Measurements from ENCODE around the gene EIF4EBP2. TPM values are rescaled to one million over a fixed set of nuclear protein-coding genes. Genes with fewer than 3 reads are reported as not detected.

Gene EIF4EBP2
- total RNA-seq, 2 experiments from 2014 or later = 31.0 to 31.4 TPM

DNA sequence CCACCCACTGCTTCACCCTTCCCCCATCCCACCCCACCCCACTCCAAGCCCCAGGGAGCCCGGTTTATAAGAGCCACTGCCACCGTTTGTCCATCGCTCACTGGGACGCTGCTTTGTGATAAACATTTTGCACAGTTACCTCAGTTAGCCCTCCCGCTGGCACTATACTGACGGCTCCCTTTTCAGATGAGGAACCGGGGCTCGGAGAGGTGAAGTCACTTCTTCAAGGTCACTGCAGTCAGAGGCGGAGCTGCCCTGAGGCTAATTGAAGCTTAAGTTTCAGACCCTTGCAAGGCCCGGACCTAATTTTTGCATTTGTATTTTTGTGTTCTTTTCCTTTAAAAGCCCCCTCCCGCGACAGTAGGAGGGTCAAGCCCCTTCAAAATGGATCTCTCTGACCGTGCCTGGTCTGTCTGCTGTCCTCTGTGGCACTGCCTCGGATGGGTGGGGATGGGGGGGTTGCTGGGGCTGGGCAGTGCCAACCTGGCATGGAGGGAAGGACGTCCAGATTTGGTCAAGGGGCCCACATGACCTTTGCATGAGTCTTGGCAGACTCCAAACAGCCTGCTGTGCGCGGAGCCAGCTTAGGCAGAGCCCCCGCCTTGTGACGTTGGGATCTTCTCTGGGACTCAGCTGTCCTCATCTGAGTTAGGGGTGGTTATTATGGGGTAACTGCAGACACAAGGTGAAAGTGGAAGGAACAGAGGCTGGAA lies 55.3 kb downstream of the EIF4EBP2 start:
- no peaks in the 10 kb centered on the region for H3K9me3 Mint-ChIP-seq
- no peak overlapping the region for H3K27ac Mint-ChIP-seq
- H3K4me1 Mint-ChIP-seq = peaks cover 3% of the 10 kb centered on the region
- no peak overlapping the region for H3K4me3 Mint-ChIP-seq
- no peaks in the 10 kb centered on the region for H3K36me3 Mint-ChIP-seq
- peaks cover 58% of the 10 kb centered on the region for H3K27me3 Mint-ChIP-seq
- DNase-seq = no peak

DNA sequence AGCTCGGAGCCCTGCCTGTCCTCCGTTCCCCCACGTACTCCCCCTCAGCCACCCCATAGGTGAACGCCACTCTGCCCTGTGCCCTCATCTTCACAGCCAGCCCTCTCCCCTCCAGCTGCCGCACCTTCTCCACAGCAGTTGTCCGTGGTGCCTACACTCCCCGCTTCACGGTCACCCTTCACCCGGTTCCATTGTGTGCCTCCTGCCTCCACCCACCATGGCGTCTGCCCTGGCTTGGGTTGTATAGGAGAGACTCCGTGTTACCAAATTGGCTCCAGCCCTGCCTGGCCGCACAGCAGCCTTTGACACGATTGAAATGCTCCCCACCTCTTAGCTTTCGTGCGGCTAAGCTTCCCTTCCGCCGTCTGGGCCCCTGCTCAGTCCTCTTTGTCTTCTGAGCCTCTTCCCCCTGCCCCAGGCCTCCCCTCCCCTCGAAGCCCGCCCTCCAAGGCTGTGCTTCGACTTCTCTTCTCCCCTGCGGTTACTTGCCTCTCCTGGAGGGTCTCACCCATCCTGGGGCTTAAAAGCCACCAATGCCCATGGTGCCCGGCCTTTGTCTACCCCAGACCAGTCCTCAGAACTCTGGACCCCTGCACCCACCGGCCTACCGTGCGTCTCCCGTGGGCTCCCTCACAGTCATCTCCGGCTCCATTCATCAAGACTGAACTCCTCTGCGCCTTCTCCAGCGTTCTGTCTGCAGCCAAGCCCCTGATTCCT lies 56.0 kb downstream of the EIF4EBP2 start:
- Mint-ChIP-seq H3K36me3 (no peaks in the 10 kb centered on the region), H3K27me3 (peaks cover 58% of the 10 kb centered on the region), H3K27ac (no peak overlapping the region), H3K4me1 (peaks cover 3% of the 10 kb centered on the region), H3K9me3 (no peaks in the 10 kb centered on the region), H3K4me3 (no peak overlapping the region)
- DNase-seq = no peak

DNA sequence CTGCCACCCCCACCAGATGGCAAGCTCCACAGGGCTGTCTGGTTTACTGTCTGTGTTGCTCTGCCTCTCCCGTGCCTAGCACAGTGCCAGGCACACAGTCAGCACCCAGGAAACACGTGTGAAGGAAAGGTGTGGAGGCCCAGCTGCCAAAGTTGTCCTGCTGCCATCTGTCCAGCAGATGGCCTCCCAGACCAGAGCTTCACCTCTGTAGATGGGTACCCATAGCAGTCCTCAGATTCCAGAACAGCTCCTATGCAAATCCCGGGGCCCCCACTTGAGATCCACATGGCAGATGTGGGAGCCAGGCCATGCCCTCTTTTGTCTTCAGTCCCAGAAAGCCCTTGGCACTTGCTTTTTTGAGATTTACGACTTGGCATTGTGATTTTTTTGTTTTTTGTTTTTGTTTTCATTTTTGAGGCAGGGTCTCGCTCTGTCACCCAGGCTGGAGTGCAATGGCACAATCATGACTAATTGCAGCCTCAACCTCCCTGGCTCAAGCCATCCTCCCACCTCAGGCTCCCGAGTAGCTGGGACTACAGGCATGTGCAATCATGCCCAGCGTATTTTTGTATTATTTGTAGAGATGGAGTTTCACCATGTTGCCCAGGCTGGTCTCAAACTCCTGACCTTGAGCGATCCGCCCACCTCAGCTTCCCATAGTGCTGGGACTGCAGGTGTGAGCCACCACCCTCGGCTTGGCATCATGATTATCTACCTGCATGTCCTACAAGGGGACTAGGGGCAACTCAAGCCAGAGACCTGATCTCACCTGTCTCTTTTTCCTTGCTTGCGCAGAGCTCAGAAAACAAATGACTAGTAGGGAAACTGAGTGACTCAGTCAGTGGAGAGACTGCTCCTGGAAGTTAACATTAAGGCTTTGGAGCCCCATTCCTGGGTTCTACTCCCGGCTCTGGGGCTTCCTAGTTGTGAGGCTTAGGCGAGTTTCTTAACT lies 57.7 kb downstream of the EIF4EBP2 start:
- Mint-ChIP-seq H3K27me3 (peaks cover 43% of the 10 kb centered on the region), H3K4me1 (peaks cover 3% of the 10 kb centered on the region), H3K36me3 (no peaks in the 10 kb centered on the region), H3K9me3 (no peaks in the 10 kb centered on the region), H3K4me3 (no peak overlapping the region), H3K27ac (no peak overlapping the region)
- peak; percentile 41 for DNase-seq

DNA sequence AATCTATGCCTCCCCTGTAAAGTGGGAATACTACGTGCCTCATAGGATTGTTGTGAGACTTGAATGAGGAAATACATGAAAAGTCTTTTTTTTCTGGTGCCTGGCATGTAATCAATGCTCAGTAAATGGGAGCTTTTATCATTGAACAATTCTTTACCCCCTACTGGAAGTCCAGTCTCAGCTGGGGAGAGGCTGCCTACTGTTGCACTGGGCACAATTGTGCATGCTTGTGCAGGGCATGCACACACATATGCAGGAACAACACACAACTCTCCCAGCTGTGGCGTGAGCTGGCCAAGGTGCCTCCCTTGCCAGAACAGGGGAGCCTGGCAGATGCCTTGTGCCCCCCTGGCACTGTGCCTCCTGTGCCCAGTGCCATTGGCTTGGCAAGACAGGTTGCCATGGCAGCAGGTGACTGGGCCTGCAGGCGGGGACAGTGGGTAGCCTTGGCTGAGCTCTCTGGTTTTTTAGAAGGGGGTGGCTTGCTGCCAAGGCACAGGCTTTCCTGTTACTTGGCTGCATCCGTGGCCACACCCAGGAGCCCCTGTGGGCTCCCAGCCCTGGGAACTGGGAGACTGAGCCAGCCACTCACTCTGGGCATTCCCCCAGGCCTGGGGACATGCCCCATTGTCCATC lies 58.5 kb downstream of the EIF4EBP2 start:
- Mint-ChIP-seq H3K4me1 (peaks cover 3% of the 10 kb centered on the region), H3K4me3 (no peak overlapping the region), H3K36me3 (no peaks in the 10 kb centered on the region), H3K27ac (no peak overlapping the region), H3K27me3 (peaks cover 35% of the 10 kb centered on the region), H3K9me3 (no peaks in the 10 kb centered on the region)
- no peak for DNase-seq

DNA sequence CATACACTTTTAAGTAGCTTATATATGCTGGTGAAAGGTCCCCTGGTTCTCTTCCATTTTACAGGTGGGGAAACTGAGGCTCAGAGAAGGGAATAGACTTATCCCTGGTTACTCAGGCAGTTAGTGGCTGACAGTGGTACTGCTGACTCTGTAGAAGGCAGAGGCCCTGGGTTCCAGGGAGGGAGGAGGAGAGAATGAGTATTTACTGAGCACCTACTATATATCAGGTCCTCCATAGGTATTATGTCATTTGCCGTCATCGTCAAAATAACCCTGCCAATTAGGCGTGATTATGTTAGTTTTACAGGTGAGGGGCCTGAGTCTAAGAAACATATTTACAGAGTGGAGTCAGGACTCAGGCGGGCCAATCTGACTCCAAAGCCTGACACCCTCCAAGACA lies 61.3 kb downstream of the EIF4EBP2 start:
- DNase-seq = no peak
- peaks cover 1% of the 10 kb centered on the region for H3K4me1 Mint-ChIP-seq

DNA sequence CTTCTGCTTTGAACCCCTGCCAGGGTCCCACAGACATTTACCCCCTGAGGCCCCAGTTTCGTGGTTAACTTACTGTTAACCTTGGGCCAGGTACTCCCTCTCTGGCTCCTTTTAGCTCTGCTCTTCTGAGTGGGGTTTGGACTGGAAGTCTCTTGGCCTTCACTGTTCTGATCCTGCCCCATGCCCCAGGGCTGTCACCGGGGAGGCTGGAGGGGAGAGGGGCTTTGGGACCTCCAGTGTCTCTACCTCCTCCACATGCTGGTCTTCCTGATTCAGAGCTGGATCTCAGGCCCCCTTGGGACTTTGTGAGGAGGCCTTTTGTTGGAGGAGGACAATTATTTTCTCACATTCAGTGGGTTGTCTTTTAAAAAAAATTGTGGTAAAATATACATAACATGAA lies 61.9 kb downstream of the EIF4EBP2 start:
- H3K4me1 Mint-ChIP-seq = peaks cover 1% of the 10 kb centered on the region
- no peaks in the 10 kb centered on the region for H3K9me3 Mint-ChIP-seq
- no peak overlapping the region for H3K4me3 Mint-ChIP-seq
- no peak overlapping the region for H3K27ac Mint-ChIP-seq
- H3K27me3 Mint-ChIP-seq = peaks cover 5% of the 10 kb centered on the region
- no peaks in the 10 kb centered on the region for H3K36me3 Mint-ChIP-seq
- DNase-seq = no peak

More for the DNA sequence above, 61.3 kb downstream of the EIF4EBP2 start:
- Mint-ChIP-seq H3K4me3 (no peak overlapping the region), H3K27ac (no peak overlapping the region), H3K27me3 (peaks cover 11% of the 10 kb centered on the region), H3K36me3 (no peaks in the 10 kb centered on the region), H3K9me3 (no peaks in the 10 kb centered on the region)

DNA sequence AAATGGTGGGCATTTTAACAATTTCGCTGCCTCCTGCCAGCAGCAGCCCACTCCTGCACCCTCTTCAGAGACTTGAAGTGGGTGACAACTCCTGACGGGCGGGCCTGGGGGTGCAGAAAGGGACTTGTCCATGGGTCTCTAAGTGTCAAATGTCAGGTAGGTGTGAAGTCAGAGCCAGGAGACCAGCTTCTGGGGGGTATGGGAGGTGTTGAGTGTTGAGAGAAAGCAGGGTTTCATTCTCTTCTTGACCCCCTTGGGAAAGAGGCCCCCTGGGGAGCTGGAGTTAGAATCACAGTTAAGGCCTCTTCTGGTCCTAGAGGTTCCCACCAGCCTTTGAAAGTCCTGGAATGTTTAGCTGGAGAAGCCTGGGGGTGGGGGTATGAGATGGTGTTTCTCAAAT lies 63.0 kb downstream of the EIF4EBP2 start:
- H3K27ac Mint-ChIP-seq = no peak overlapping the region
- DNase-seq = no peak
- no peak overlapping the region for H3K4me3 Mint-ChIP-seq
- H3K4me1 Mint-ChIP-seq = no peaks in the 10 kb centered on the region
- no peaks in the 10 kb centered on the region for H3K36me3 Mint-ChIP-seq
- no peaks in the 10 kb centered on the region for H3K9me3 Mint-ChIP-seq
- H3K27me3 Mint-ChIP-seq = no peaks in the 10 kb centered on the region

DNA sequence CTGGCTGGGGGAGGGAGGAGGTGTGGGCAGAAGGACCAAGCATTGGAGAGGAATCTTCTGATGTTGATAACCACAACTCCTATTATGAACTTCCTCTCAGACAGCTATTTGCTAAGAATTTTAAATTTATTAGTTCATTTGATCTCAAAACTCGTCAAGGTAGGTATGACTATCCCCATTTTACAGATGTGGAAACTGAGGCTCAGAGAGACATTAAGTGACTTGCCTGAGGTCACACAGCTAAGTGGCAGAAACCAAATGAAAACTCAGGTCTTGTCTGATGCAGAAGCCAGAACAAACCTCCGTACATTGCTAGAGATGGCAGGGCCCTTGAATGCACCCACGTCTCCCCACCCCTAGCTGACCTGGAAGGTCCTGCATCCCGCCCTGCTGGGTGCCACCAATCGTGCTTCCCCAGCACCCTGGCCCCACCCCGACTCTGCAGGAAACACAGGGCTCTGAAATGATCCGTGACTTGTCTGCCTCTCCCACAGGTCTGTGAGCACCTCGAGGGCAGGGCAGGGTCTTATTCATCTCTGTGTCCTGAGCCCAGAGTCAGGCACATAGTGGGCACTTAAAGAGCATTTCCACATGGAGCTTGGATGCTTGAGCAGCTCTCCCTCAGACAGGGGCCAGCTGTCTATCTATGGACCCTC lies 69.0 kb downstream of the EIF4EBP2 start:
- DNase-seq = no peak
- H3K4me1 Mint-ChIP-seq = peaks cover 18% of the 10 kb centered on the region
- H3K36me3 Mint-ChIP-seq = no peaks in the 10 kb centered on the region
- no peaks in the 10 kb centered on the region for H3K9me3 Mint-ChIP-seq
- H3K27me3 Mint-ChIP-seq = peaks cover 34% of the 10 kb centered on the region
- no peak overlapping the region for H3K4me3 Mint-ChIP-seq
- H3K27ac Mint-ChIP-seq = no peak overlapping the region

DNA sequence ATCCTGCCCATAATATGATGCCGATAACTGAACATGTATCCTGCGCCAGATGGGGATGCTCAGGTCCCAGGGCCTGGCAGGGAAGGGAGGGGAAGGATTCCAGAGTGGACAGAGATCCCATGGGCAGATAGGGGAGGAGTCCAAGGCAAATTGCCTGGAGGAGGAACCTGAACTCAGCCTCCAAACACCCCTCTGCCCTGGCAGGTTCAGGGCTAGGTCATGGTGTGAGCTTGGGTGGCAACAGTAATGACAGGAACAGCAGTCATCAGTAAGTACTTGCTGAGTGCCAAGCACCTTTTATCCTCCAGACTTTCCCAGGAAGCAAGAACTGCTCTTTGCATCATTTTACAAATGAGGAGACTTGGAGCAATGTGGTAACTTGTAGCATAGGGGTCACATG lies 70.8 kb downstream of the EIF4EBP2 start:
- DNase-seq = no peak
- no peaks in the 10 kb centered on the region for H3K36me3 Mint-ChIP-seq
- H3K27ac Mint-ChIP-seq = no peak overlapping the region
- peaks cover 34% of the 10 kb centered on the region for H3K27me3 Mint-ChIP-seq
- no peak overlapping the region for H3K4me3 Mint-ChIP-seq
- peaks cover 25% of the 10 kb centered on the region for H3K4me1 Mint-ChIP-seq
- H3K9me3 Mint-ChIP-seq = no peaks in the 10 kb centered on the region

DNA sequence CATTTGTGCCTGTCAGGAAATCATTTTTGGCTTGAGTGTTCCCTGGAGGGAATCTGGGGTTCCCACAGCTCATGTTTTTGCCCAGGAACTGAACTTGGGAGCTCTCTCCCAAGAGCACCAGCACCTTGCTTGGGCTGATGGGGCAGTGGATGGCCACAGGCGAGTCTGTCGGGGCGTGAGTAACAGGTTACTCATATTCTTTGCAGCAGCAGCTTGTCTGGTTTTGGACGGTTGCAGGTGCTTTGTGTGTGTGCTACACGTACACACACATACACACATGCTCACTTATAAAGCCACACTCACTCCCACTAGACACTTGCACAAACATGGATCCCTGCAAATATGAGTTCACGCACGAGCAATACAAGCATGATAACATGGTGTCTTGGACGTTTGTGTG lies 71.7 kb downstream of the EIF4EBP2 start:
- Mint-ChIP-seq H3K27ac (no peak overlapping the region), H3K27me3 (peaks cover 39% of the 10 kb centered on the region), H3K36me3 (no peaks in the 10 kb centered on the region), H3K4me1 (peaks cover 34% of the 10 kb centered on the region), H3K4me3 (no peak overlapping the region), H3K9me3 (no peaks in the 10 kb centered on the region)
- DNase-seq = no peak

DNA sequence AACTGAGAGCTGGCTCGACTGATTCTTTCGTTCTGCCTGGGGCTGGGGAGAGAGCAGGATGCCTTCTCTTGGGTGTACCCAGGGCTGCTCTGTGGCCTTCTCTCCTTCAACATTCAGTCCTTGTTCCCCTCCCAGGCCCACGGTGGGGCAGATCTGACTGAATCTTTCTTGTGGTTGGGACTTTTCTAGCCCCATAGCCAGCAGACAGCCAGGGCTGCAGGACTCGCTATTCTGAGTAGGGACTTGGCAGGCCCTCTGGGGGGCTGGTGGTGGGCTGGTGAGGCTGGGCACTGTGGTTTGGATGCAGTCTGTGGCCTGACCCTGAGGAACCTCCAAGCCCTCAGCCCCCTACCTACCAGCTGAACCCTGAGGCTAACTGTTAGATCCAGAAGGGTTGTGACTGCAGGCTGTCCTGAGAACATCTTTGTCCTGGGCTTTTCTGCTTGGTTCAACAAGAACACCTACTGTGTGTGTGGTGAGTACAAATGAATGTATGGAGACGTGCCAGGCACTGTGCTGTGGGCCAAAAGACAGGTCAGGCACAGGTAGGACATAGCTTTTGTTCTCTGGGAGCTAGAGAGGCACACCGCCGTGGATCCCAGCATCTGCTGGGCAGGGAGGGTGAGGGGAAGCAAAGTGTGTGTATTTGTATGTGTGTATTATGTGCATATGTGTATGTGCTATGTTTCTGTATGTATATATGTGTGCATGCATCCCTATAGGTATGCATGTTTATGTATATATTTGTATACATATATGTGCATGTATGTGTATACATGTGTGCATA lies 72.5 kb downstream of the EIF4EBP2 start:
- no peak for DNase-seq
- peaks cover 36% of the 10 kb centered on the region for H3K4me1 Mint-ChIP-seq

DNA sequence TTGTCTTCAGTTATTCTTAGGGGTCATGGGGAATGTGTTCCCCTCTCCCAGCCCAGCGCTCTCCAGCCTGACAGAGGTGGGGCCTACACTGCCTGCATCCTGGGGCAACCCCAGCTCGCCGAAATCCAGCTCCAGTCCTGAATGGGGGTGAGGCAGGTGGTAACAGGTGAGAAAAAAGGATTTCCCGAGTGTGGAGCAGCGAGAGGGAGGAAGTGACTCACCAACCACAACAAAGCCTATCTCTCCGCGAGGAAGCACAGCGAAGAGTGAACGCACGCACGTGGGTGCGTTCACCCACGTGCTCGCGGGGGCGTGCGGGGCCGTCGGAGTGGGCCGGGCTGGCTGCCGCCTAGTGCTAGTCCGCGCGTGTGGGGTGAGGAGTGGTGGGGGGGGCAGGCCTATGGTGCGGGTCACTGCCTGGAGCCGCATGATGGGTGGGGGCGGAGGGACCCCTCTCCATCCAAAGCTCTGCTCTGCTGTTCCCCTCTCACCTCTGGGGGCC lies 73.8 kb downstream of the EIF4EBP2 start:
- peak; percentile 85 for DNase-seq
- peak overlapping the region; percentile 72 for H3K27ac Mint-ChIP-seq
- peaks cover 36% of the 10 kb centered on the region for H3K4me1 Mint-ChIP-seq
- H3K9me3 Mint-ChIP-seq = no peaks in the 10 kb centered on the region
- peak overlapping the region; percentile 77 for H3K4me3 Mint-ChIP-seq
- H3K27me3 Mint-ChIP-seq = peaks cover 39% of the 10 kb centered on the region
- H3K36me3 Mint-ChIP-seq = no peaks in the 10 kb centered on the region

More for the DNA sequence above, 72.5 kb downstream of the EIF4EBP2 start:
- Mint-ChIP-seq H3K4me3 (no peak overlapping the region), H3K9me3 (no peaks in the 10 kb centered on the region), H3K27ac (no peak overlapping the region), H3K27me3 (peaks cover 39% of the 10 kb centered on the region), H3K36me3 (no peaks in the 10 kb centered on the region)

Measured in activated naive CD8-positive, alpha-beta T cell treated with anti-CD3 and anti-CD28 coated beads for 36 hours (primary cell).